HL-60 (cell line): ENCODE data around the gene ARAF.

Source experiments
- DNase-seq, 2 experiments: peaks; one replicate each; pipeline ENCODE4 v3.0.0-alpha.2; 2010 to 2020; ENCODE audit warnings: low read depth in 1 of 2, low spot score in 1 of 2
- H3K27ac ChIP-seq: fragments of 250-450 bp; sonication (Bioruptor Pico); replicated peaks from 2 replicates; pipeline ENCODE4 v1.5.1; 2020; ENCODE audit warnings: mild to moderate bottlenecking, moderate library complexity
- H3K27me3 ChIP-seq: fragments of 250-450 bp; sonication (Bioruptor Pico); 2 replicates; pipeline ENCODE4 v1.5.1; 2021; ENCODE audit warnings: mild to moderate bottlenecking, moderate library complexity; ENCODE audit not compliant: insufficient read depth, poor library complexity, severe bottlenecking
- H3K4me3 ChIP-seq: replicated peaks from 2 replicates; pipeline ENCODE4 v1.5.1; 2011; ENCODE audit warnings: mild to moderate bottlenecking, control low read depth, low read length; ENCODE audit not compliant: insufficient read depth
- CTCF ChIP-seq: IDR thresholded peaks from one replicate; pipeline ENCODE4 v1.5.1; 2011; ENCODE audit warnings: low read length, control low read depth, inconsistent platforms; ENCODE audit not compliant: insufficient read depth
- GABPA ChIP-seq: IDR thresholded peaks from 2 replicates; pipeline ENCODE4 v1.6.1; 2012; ENCODE audit warnings: low read depth
- POLR2AphosphoS5 ChIP-seq: IDR thresholded peaks from 2 replicates; pipeline ENCODE4 v1.6.1; 2012; ENCODE audit warnings: low read depth
- REST ChIP-seq: IDR thresholded peaks from 2 replicates; pipeline ENCODE4 v1.6.1; 2012; ENCODE audit warnings: low read depth; ENCODE audit not compliant: insufficient replicate concordance
- SPI1 ChIP-seq: IDR thresholded peaks from 2 replicates; pipeline ENCODE4 v1.6.1; 2012; ENCODE audit warnings: low read depth, mild to moderate bottlenecking, borderline replicate concordance

Gene ARAF

GRCh38 chrX:47590984-47591383 lies 30.0 kb downstream of the ARAF start:
- TF ChIP-seq GABPA (no peak), CTCF (no peak), REST (no peak), SPI1 (no peak)
- no peak overlapping the region for H3K4me3 ChIP-seq

GRCh38 chrX:47593522-47593921 lies 32.5 kb downstream of the ARAF start:
- no peak for TF ChIP-seq GABPA
- TF ChIP-seq POLR2AphosphoS5 = no peak
- TF ChIP-seq SPI1 = no peak
- Histone ChIP-seq H3K4me3 (no peak overlapping the region), H3K27me3 (no peaks in the 10 kb centered on the region), H3K27ac (no peak overlapping the region)
- no peak for DNase-seq

More at GRCh38 chrX:47590984-47591383, 30.0 kb downstream of the ARAF start:
- no peaks in the 10 kb centered on the region for H3K27me3 ChIP-seq
- no peak overlapping the region for H3K27ac ChIP-seq
- DNase-seq = no peak

- Histone ChIP-seq H3K27ac (no peak overlapping the region), H3K4me3 (no peak overlapping the region), H3K27me3 (no peaks in the 10 kb centered on the region)
- TF ChIP-seq SPI1 = no peak
- TF ChIP-seq POLR2AphosphoS5 = no peak
- TF ChIP-seq GABPA = no peak
- TF ChIP-seq REST = no peak
- TF ChIP-seq CTCF = no peak
- no peak for DNase-seq
Observed at GRCh38 chrX:47595716-47596251, 34.8 kb downstream of the ARAF start.

GRCh38 chrX:47596256-47596655 lies 35.3 kb downstream of the ARAF start:
- no peak overlapping the region for H3K27ac ChIP-seq
- DNase-seq = no peak
- no peak overlapping the region for H3K4me3 ChIP-seq
- no peaks in the 10 kb centered on the region for H3K27me3 ChIP-seq
- TF ChIP-seq CTCF = no peak
